HG02885 (cell line): ENCODE measurements around the gene ADAMTS18.

Experiments
- ATAC-seq: cut with Tn5 transposase; IDR thresholded peaks from one replicate; pipeline ENCODE4 v1.9.1; 2021; ENCODE audit warnings: mild to moderate bottlenecking; ENCODE audit not compliant: unreplicated experiment, poor library complexity

ADAMTS18 gene

DNA sequence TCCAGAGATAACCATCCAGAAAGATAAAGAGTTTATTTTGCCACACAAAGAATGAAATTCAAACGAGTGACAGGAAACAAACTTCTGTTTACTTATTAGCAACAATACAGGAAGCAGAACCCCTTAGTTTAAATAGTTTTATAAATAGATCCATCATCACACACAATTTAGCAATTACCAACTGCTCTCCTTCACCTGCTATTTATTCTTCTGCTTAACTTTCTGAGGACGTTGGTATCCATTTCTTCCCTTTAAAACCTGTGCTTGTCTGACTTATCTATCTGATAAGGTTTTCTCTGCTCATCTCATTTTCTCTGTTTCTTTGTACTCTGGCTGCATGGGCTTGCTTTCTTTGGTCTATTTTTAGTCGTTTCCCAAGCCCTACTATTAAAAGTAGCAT, 4.3 kb upstream of the ADAMTS18 start:
- no peak for ATAC-seq

DNA sequence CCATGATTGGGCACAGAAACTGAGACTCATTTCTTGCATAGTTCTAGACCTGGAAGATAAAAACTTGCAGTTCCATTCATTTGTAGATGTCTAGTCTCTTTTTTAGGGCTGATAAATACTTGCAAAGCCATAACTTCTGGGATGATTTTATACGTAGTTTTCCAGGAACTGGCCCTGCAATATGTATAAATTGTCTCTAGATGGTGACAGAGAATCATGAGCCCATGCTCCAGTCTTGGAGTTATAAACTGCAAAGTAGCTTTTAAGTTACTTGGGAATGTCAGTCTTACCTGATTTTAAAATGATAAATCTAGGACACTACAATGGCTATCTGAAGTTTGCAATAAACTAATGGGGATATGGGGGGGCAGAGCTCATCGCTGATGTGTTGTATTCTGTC, 3.0 kb upstream of the ADAMTS18 start:
- ATAC-seq = no peak

GRCh38 chr16:77435272-77435820, 512 bp upstream of the ADAMTS18 start:
- ATAC-seq = no peak

GRCh38 chr16:77434022-77434529, 758 bp downstream of the ADAMTS18 start:
- no peak for ATAC-seq

- no peak for ATAC-seq
These were observed 1.7 kb downstream of the ADAMTS18 start for GRCh38 chr16:77433146-77433545.

DNA sequence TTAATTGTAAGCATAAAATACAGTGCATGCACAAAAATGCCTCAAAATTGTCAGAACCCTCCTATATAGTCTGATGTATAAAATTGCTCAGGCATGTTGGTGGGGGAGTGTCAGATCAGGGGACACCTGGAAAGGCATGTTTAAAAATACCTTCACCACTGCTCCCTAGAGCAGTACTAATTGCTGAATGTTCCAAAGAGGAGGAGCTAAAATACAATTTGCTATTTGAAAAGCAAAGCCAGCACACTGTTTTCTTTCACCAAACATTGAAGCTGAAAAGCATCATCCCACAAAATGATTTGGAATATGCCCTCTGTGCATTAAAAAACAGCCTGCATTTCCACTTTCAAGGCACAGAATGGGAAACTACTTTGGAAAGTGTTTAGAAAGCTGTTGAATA, 2.6 kb downstream of the ADAMTS18 start:
- no peak for ATAC-seq

- no peak for ATAC-seq
These were observed 3.8 kb downstream of the ADAMTS18 start for GRCh38 chr16:77430787-77431585.

DNA sequence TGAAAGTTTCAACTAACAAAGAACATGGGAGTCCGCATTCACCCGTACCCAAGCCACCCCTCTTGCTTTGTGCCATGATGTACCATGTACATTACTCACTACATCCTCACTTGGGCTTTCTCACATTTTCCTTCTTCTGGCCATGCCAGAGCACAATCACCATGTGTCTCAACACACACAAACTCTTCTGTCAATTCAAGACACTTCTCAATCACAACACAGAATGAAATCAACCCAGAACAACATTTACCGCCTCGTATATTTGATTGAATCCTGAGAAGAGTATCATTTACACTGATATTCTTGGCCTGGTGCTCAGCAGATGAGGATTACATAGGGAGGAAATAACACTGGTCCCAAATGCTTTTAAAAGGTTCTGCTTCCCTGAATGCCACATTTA, 4.5 kb downstream of the ADAMTS18 start:
- no peak for ATAC-seq

- no peak for ATAC-seq
These were observed 9.8 kb downstream of the ADAMTS18 start for GRCh38 chr16:77424871-77425604.

DNA sequence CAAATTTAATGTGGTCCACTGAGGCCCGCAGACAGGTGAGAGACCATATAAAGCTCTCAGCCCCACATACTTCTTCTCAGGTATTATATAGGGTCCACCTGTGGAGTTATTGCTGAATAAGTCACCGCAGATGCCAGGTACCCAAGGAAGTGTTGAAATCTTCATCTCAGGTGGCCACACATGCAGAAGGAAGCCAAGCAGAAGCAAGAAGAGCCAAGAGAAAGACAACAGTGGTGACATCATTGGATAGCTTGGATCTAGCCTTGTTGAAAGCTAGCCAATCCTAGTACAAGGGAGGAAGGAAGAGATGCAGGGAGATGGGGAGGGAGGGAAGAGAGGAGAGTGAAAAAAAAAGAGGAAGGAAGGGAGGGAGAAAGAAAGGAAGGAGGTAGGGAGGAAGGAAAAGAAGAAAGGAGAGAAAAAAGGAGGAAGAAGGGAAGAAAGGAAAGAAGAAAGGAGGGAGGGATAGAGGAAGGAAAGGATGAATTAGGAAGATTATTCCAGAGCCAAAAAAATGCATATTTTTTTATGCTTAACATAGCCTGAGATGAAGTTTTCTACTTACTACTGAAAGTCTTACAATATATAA, 12.5 kb downstream of the ADAMTS18 start:
- no peak for ATAC-seq

GRCh38 chr16:77416939-77417480, 17.8 kb downstream of the ADAMTS18 start:
- ATAC-seq = no peak

GRCh38 chr16:77414752-77415231, 20.0 kb downstream of the ADAMTS18 start:
- no peak for ATAC-seq

- no peak for ATAC-seq
These were observed 24.4 kb downstream of the ADAMTS18 start for GRCh38 chr16:77410449-77410848.

DNA sequence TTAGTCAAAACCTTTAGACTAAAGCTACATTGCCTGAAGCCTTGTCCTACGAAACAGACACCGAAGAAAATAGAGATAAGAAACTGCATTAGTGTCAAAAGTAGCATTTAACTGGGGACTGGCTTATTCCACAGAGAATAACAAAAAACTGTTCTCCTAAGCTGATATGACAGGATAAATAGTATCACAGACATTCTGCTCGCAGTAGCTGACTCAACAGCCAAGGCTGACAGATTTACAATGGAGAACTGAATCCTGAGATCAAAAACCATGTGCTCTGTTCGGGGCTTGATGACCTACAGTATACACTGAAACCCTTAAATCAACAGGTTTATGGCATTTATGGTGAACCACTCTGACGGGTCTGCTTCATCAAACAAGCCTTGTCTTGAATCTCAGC, 25.5 kb downstream of the ADAMTS18 start:
- ATAC-seq = no peak

- ATAC-seq = no peak
These were observed 26.2 kb downstream of the ADAMTS18 start for GRCh38 chr16:77408607-77409006.

- ATAC-seq = no peak
These were observed 28.2 kb downstream of the ADAMTS18 start for GRCh38 chr16:77406680-77407079.

DNA sequence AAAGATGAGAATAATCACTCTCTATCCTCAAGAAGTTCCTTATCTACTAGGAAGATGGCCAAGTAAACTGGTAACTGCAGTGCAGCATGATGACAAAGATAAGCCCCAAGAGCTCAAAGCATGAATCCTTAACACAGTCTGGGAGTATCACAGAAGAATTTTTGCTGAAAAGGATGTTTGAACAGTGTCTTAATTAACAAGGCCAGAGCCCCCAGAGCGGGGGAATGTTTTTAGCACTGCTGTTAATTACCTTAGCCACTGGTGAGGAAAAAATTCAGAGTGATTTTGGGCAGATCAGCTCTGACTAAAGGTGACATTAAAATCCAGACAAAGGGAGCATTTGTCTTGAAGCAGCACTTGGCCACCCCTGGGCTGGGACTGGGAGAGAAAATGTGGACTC, 30.1 kb downstream of the ADAMTS18 start:
- no peak for ATAC-seq

DNA sequence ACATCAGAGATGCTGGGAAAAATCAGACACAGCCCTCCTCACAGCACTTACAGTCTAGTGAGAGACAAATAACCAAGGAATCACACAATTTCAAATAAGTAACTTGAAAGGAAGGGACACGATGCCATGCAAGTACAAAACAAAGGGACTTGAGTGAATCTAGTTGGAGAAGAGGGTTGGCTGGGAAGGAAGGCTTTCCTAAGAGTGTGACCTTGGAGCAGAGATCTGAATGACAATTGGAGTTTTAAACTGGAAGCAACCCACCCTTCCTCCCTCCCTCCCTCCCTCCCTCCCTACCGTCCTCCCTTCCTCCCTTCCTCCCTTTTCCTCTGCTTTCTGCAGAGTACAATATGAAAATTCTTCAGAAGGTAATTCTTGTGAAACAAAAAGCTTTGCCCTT, 31.1 kb downstream of the ADAMTS18 start:
- ATAC-seq = no peak

DNA sequence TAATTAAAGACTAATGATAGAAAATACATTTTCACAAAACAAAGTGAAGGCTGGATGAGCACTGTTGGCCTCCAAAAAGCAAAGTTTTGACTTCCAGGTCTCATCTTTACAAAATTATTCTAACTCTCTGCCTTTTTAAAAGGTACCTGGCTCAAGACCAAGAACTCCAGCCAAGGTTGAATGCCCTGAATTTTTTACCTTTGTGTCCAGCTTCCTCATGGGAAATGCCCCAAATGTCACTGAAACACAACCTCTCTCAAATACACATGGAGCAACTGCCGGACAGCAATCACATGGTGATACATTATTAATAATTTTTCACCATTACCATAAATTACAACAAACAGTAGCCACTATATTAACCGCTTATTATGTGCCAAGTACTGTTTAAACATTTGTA, 32.2 kb downstream of the ADAMTS18 start:
- no peak for ATAC-seq

DNA sequence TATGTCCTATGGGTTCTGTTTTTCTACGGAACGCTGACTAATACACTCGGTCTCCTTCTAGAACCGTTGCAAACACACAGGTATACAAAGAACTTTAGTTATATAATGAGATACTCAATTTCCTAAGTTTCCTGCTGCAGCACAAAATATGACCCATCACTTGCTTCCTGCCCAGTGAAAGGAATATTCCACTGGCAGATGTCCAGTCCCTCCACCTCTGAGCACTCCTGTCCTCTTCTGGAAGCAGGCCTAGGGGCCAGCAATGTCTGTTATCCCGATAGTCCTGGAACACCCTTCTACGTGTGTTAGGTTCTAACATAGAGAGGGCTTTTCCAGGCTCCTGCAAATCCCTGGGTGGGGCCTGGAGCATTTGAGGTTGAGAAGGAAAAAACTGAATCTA, 32.7 kb downstream of the ADAMTS18 start:
- no peak for ATAC-seq

DNA sequence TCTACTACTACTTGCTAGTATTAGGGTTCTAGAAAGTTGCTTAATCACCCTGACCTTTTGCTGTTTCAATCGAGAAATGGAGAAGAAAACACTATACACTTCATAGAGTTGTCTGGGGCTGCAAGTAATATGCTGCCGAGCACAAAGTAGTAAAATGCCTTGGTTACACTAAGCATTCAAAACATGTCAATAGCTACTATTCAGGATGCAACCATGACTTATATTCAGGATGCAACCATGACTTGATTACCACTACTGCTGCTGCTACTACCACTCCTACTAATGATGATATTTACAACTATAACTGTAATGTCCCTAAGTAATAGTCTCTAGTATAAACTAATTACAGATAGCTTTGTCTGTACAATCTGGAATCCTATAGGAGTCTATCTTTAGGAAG, 35.3 kb downstream of the ADAMTS18 start:
- ATAC-seq = no peak
